ENCODE data around the gene CCDC13.

The CCDC13 gene

GRCh38 chr3:42742259-42742658, 30.8 kb downstream of the CCDC13 start:
- no peak for TF ChIP-seq CTCF (IDR thresholded peaks at IDR 0.05; ENCODE audit: low read depth, low read length)
- Histone ChIP-seq H3K27me3 (no peaks in the 10 kb centered on the region), H3K9me3 (no peaks in the 10 kb centered on the region), H3K4me3 (ENCODE audit: low read depth, low read length) (no peak overlapping the region), H3K36me3 (no peaks in the 10 kb centered on the region), H3K4me1 (no peaks in the 10 kb centered on the region)
- DNase-seq: no peak

DNA sequence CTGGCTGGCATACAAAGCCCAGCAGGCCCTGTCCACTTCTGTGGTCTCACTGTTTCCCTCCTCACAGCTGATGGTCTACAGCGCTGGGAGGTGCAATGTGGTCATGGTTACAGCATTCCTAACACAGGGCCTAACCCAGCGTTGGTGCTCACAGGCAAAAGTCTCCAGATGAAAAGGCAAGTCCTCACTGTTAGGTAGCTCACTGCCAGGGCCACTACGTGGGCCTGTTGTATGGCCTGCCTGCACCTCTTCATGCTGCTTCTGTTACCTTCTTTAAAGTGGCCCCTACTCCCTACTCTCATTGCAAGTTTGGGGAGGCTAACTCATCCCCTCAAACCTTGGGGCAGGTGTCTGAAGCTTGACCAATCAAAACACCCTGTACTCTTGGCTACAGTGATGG, 31.3 kb downstream of the CCDC13 start:
- no peak for TF ChIP-seq CTCF (IDR thresholded peaks at IDR 0.05; ENCODE audit: low read depth, low read length)
- H3K4me1 ChIP-seq: no peaks in the 10 kb centered on the region
- no peak for DNase-seq
- H3K27me3 ChIP-seq: no peaks in the 10 kb centered on the region
- no peaks in the 10 kb centered on the region for H3K9me3 ChIP-seq
- H3K36me3 ChIP-seq: no peaks in the 10 kb centered on the region
- no peak overlapping the region for H3K4me3 ChIP-seq (ENCODE audit: low read depth, low read length)

DNA sequence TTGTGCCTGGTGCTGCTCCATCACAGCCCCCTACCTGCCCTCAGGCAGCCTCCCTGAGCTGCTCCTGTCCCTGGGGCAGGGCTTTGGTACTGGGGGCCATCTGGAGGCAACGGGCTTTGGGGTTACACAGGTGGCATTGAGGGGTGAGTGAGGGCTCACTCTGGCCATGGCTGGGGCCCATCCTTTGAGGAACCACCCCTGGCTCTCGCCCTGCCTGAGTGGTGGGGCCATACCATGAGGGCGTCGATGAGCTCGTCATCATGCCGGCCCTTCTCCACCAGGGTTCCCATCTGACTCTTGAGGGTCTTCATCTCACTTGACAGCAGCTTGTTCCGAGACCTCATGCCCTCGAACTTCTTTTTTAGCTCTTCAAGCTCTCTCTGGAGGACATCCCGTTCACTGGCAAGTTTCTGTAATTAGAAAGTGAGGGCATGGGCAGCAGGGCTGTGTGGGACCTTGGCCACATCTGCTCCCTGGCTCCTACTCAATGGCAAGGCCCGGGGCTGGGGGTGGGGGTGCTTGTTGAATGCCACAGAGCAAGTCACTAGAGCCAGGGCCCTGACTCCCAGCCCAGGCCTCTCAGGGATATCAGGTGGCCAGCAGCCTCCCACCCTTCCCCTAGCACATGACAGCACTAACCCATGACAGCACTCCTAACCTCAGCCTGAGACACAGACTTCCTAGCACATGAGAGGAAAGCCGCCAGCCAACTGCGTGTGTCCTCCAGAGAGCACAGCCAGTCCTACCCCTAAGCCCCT, 33.5 kb downstream of the CCDC13 start:
- Histone ChIP-seq H3K4me3 (ENCODE audit: low read depth, low read length) (no peak overlapping the region), H3K4me1 (no peaks in the 10 kb centered on the region), H3K9me3 (no peaks in the 10 kb centered on the region), H3K36me3 (no peaks in the 10 kb centered on the region), H3K27me3 (no peaks in the 10 kb centered on the region)
- no peak for DNase-seq
- TF ChIP-seq CTCF (IDR thresholded peaks at IDR 0.05; ENCODE audit: low read depth, low read length): no peak

- Histone ChIP-seq H3K27me3 (no peaks in the 10 kb centered on the region), H3K4me3 (ENCODE audit: low read depth, low read length) (no peak overlapping the region), H3K9me3 (no peaks in the 10 kb centered on the region), H3K4me1 (no peaks in the 10 kb centered on the region), H3K36me3 (no peaks in the 10 kb centered on the region)
- no peak for DNase-seq
- TF ChIP-seq CTCF (IDR thresholded peaks at IDR 0.05; ENCODE audit: low read depth, low read length): no peak
These were observed 36.5 kb downstream of the CCDC13 start for GRCh38 chr3:42736531-42736930.

- H3K9me3 ChIP-seq: no peaks in the 10 kb centered on the region
- TF ChIP-seq CTCF (IDR thresholded peaks at IDR 0.05; ENCODE audit: low read depth, low read length): no peak
- no peaks in the 10 kb centered on the region for H3K4me1 ChIP-seq
- no peaks in the 10 kb centered on the region for H3K36me3 ChIP-seq
- H3K4me3 ChIP-seq (ENCODE audit: low read depth, low read length): no peak overlapping the region
- H3K27me3 ChIP-seq: no peaks in the 10 kb centered on the region
- DNase-seq: no peak
These were observed 37.0 kb downstream of the CCDC13 start for GRCh38 chr3:42736081-42736480.

GRCh38 chr3:42735615-42736014, 37.4 kb downstream of the CCDC13 start:
- Histone ChIP-seq H3K4me1 (no peaks in the 10 kb centered on the region), H3K27me3 (no peaks in the 10 kb centered on the region), H3K9me3 (no peaks in the 10 kb centered on the region), H3K36me3 (no peaks in the 10 kb centered on the region), H3K4me3 (ENCODE audit: low read depth, low read length) (no peak overlapping the region)
- no peak for DNase-seq
- no peak for TF ChIP-seq CTCF (IDR thresholded peaks at IDR 0.05; ENCODE audit: low read depth, low read length)
